A549 treated with CORT108297 at 1 μM for 4 hours (cell line): ENCODE data around the gene YPEL2. TPM values are rescaled to one million over a fixed set of nuclear protein-coding genes. Genes with fewer than 3 reads are reported as not detected.

Source experiments
- total RNA-seq: library from RNA; stranded (reverse); fragments of 200-300 nt; extraction: Qiagen RNA extraction; gene quantifications from 5 replicates; pipeline ENCODE4 v1.2.3, GENCODE V29; 2022

YPEL2 gene
- 1.6 to 3.9 TPM (median 2.9 TPM) in 5 replicates for total RNA-seq

GRCh38 chr17:59331129-59331928, at the start of gene YPEL2:
TSS of gene YPEL2 (plus strand) at chr17:59331655. CDS start at chr17:59353410, 21,755 bp downstream.

Other genes with a start within 250 kb of the YPEL2 start
- 19.4 to 26.0 TPM (median 22.9 TPM) in 5 replicates for gene TRIM37, start 224.8 kb upstream of the YPEL2 start, total RNA-seq
- gene SKA2, start 176.5 kb upstream of the YPEL2 start, total RNA-seq, result 89.3 to 169 TPM (median 91.5 TPM) in 5 replicates
- 41.4 to 60.1 TPM (median 55.5 TPM) in 5 replicates for gene PRR11, start 175.9 kb upstream of the YPEL2 start, total RNA-seq
- 24.4 to 30.3 TPM (median 26.8 TPM) in 5 replicates for gene SMG8, start 121.6 kb upstream of the YPEL2 start, total RNA-seq
- 0.51 to 1.2 TPM (median 0.90 TPM) in 5 replicates for gene GDPD1, start 111.1 kb upstream of the YPEL2 start, total RNA-seq
- gene DHX40, start 234.0 kb downstream of the YPEL2 start, total RNA-seq, result 33.5 to 45.8 TPM (median 39.2 TPM) in 5 replicates